ENCODE results near the gene ECI2.
"Not testable (repeated sequence)": the region's sequence is repeated elsewhere in the genome, so short reads cannot be mapped to it uniquely, and the experiment has no call there.

ECI2 gene

GRCh38 chr6:4100655-4101054 is 34.7 kb downstream of the ECI2 start:
- no peaks in the 10 kb centered on the region for H3K9me2 ChIP-seq (ENCODE audit: low read depth, low read length)
- no peak overlapping the region for H2AFZ ChIP-seq (ENCODE audit: low read length)
- H3K4me2 ChIP-seq (ENCODE audit: low read length) = no peak overlapping the region
- H3K36me3 ChIP-seq (ENCODE audit: insufficient read depth, low read length) = no peaks in the 10 kb centered on the region
- H3K4me1 ChIP-seq (ENCODE audit: insufficient read depth, low read length, severe bottlenecking) = no peaks in the 10 kb centered on the region
- H3K4me3 ChIP-seq (ENCODE audit: low read depth, low read length, poor library complexity, severe bottlenecking) = no peak overlapping the region
- no peak for TF ChIP-seq CTCF (IDR thresholded peaks at IDR 0.05; ENCODE audit: low read length)
- no peak for TF ChIP-seq EZH2 (IDR thresholded peaks at IDR 0.05; ENCODE audit: borderline replicate concordance, low read length)
- no peak overlapping the region for H3K9ac ChIP-seq (ENCODE audit: low read length)
- no peaks in the 10 kb centered on the region for H4K20me1 ChIP-seq (ENCODE audit: insufficient read depth, low read length)
- H3K9me3 ChIP-seq (ENCODE audit: low read length) = no peaks in the 10 kb centered on the region
- H3K27ac ChIP-seq (ENCODE audit: low read depth, low read length, poor library complexity, severe bottlenecking) = no peak overlapping the region
- no peaks in the 10 kb centered on the region for H3F3A ChIP-seq (ENCODE audit: insufficient read depth, low read length)
- H3K27me3 ChIP-seq (ENCODE audit: insufficient read depth, low read length) = no peaks in the 10 kb centered on the region
- no peaks in the 10 kb centered on the region for H3K79me2 ChIP-seq (ENCODE audit: insufficient read depth, low read length)

GRCh38 chr6:4093288-4093687 is 42.1 kb downstream of the ECI2 start:
- Histone ChIP-seq H3K36me3 (ENCODE audit: insufficient read depth, low read length) (no peaks in the 10 kb centered on the region), H3K9ac (ENCODE audit: low read length) (no peak overlapping the region), H3K27me3 (ENCODE audit: insufficient read depth, low read length) (no peaks in the 10 kb centered on the region; the same call in 1 of the 2 replicates), H3K9me2 (ENCODE audit: low read depth, low read length) (no peaks in the 10 kb centered on the region), H3K27ac (ENCODE audit: low read depth, low read length, poor library complexity, severe bottlenecking) (no peak overlapping the region), H3K4me1 (ENCODE audit: insufficient read depth, low read length, severe bottlenecking) (no peaks in the 10 kb centered on the region), H2AFZ (ENCODE audit: low read length) (no peak overlapping the region), H3K79me2 (ENCODE audit: insufficient read depth, low read length) (no peaks in the 10 kb centered on the region), H3K9me3 (ENCODE audit: low read length) (no peaks in the 10 kb centered on the region), H3F3A (ENCODE audit: insufficient read depth, low read length) (no peaks in the 10 kb centered on the region), H3K4me3 (ENCODE audit: low read depth, low read length, poor library complexity, severe bottlenecking) (no peak overlapping the region), H3K4me2 (ENCODE audit: low read length) (no peak overlapping the region), H4K20me1 (ENCODE audit: insufficient read depth, low read length) (no peaks in the 10 kb centered on the region)
- TF ChIP-seq CTCF (IDR thresholded peaks at IDR 0.05; ENCODE audit: low read length) (no peak), EZH2 (IDR thresholded peaks at IDR 0.05; ENCODE audit: borderline replicate concordance, low read length) (no peak)

- no peaks in the 10 kb centered on the region for H3K9me2 ChIP-seq (ENCODE audit: low read depth, low read length)
- H3K9me3 ChIP-seq (ENCODE audit: low read length) = no peaks in the 10 kb centered on the region
- H3K9ac ChIP-seq (ENCODE audit: low read length) = no peak overlapping the region
- no peak overlapping the region for H2AFZ ChIP-seq (ENCODE audit: low read length)
- no peak overlapping the region for H3K4me3 ChIP-seq (ENCODE audit: low read depth, low read length, poor library complexity, severe bottlenecking)
- no peaks in the 10 kb centered on the region for H3K4me1 ChIP-seq (ENCODE audit: insufficient read depth, low read length, severe bottlenecking)
- H3K27me3 ChIP-seq (ENCODE audit: insufficient read depth, low read length) = no peaks in the 10 kb centered on the region; the same call in 1 of the 2 replicates
- TF ChIP-seq EZH2 (IDR thresholded peaks at IDR 0.05; ENCODE audit: borderline replicate concordance, low read length) = no peak
- no peak for TF ChIP-seq CTCF (IDR thresholded peaks at IDR 0.05; ENCODE audit: low read length)
- H3K27ac ChIP-seq (ENCODE audit: low read depth, low read length, poor library complexity, severe bottlenecking) = no peak overlapping the region
- no peak overlapping the region for H3K4me2 ChIP-seq (ENCODE audit: low read length)
- no peaks in the 10 kb centered on the region for H3F3A ChIP-seq (ENCODE audit: insufficient read depth, low read length)
- H3K79me2 ChIP-seq (ENCODE audit: insufficient read depth, low read length) = no peaks in the 10 kb centered on the region
- no peaks in the 10 kb centered on the region for H3K36me3 ChIP-seq (ENCODE audit: insufficient read depth, low read length)
- no peaks in the 10 kb centered on the region for H4K20me1 ChIP-seq (ENCODE audit: insufficient read depth, low read length)
Measured at GRCh38 chr6:4091941-4092340, 43.4 kb downstream of the ECI2 start.

GRCh38 chr6:4090043-4090442 is 45.3 kb downstream of the ECI2 start:
- H3K9me2 ChIP-seq (ENCODE audit: low read depth, low read length); H3K4me1 ChIP-seq (ENCODE audit: insufficient read depth, low read length, severe bottlenecking); H3K27ac ChIP-seq (ENCODE audit: low read depth, low read length, poor library complexity, severe bottlenecking); H4K20me1 ChIP-seq (ENCODE audit: insufficient read depth, low read length); H3K36me3 ChIP-seq (ENCODE audit: insufficient read depth, low read length); H3K9me3 ChIP-seq (ENCODE audit: low read length); H3K4me2 ChIP-seq (ENCODE audit: low read length); H3F3A ChIP-seq (ENCODE audit: insufficient read depth, low read length); H3K9ac ChIP-seq (ENCODE audit: low read length); H3K27me3 ChIP-seq (ENCODE audit: insufficient read depth, low read length); H2AFZ ChIP-seq (ENCODE audit: low read length); H3K79me2 ChIP-seq (ENCODE audit: insufficient read depth, low read length); H3K4me3 ChIP-seq (ENCODE audit: low read depth, low read length, poor library complexity, severe bottlenecking): not testable (repeated sequence)

Measured in OCI-LY1 (cell line).